Omental fat pad (tissue), 4 donors: ENCODE data around the gene TRAF2. TPM values are rescaled to one million over a fixed set of nuclear protein-coding genes. Genes with fewer than 3 reads are reported as not detected.
"Not testable (repeated sequence)": the region's sequence is repeated elsewhere in the genome, so short reads cannot be mapped to it uniquely, and the experiment has no call there.

Experiments
- ATAC-seq: fragments of 150-250 bp; one replicate; pipeline ENCODE4 v1.9.1; 2016; ENCODE audit warnings: mild to moderate bottlenecking, moderate library complexity; ENCODE audit not compliant: low FRiP score
- DNase-seq: peaks from one replicate; pipeline ENCODE4 v3.0.0-alpha.2; 2019; ENCODE audit warnings: low spot score
- CTCF ChIP-seq, 3 donors: fragments of 450-650 bp; IDR thresholded peaks; one replicate each; pipeline ENCODE4 v1.5.1; 2016 to 2017; ENCODE audit warnings: antibody characterized with exemption in 3 of 3, mild to moderate bottlenecking in 3 of 3, moderate library complexity in 2 of 3
- total RNA-seq, 4 donors: library from RNA; depleted of rRNA; stranded (reverse); fragments of >200 nt; gene quantifications; one replicate each; pipeline ENCODE4 v1.1.0, GENCODE V29; 2016

TRAF2 gene
- 1 to 10 TPM; 3.2 to 9.1 (median 5.1) TPM for total RNA-seq

- ATAC-seq (peak; percentile 99), DNase-seq (peak; percentile 91)
- TF ChIP-seq CTCF (IDR thresholded peaks at IDR 0.05): no peak
Measured at GRCh38 chr9:136885950-136886578, at the start of gene TRAF2. Gene TRAF2, plus strand, starts transcription at chr9:136886516. Its CDS starts 12,225 bp downstream, at chr9:136898741.

- no peak for TF ChIP-seq CTCF (IDR thresholded peaks at IDR 0.05)
- DNase-seq (no peak), ATAC-seq (no peak)
Measured at GRCh38 chr9:136837146-136837855, 49.0 kb upstream of the TRAF2 start.

- not testable (repeated sequence) for DNase-seq, ATAC-seq
Measured at GRCh38 chr9:136837856-136838277, 48.4 kb upstream of the TRAF2 start.

- no peak for TF ChIP-seq CTCF (IDR thresholded peaks at IDR 0.05)
- DNase-seq: no peak
- ATAC-seq: no peak
Measured at GRCh38 chr9:136838314-136839228, 47.7 kb upstream of the TRAF2 start.

- ATAC-seq: no peak
Measured at GRCh38 chr9:136839229-136840139, 46.8 kb upstream of the TRAF2 start.

More at GRCh38 chr9:136839229-136840139, 46.8 kb upstream of the TRAF2 start:
- DNase-seq: no peak
- TF ChIP-seq CTCF (IDR thresholded peaks at IDR 0.05): no peak
